SK-N-SH treated with all-trans-retinoic acid at 6 μM for 48 hours (cell line): Measurements from ENCODE around the gene RTF2.

Experiments
- ATAC-seq: fragments of 200-7000 bp; cut with Tn5 transposase; 3 replicates; pipeline ENCODE4 v1.9.1; 2020; ENCODE audit warnings: mild to moderate bottlenecking, moderate library complexity
- ARNTL ChIP-seq: fragments of 450-650 bp; formaldehyde crosslinking; IDR thresholded peaks from 2 replicates; pipeline ENCODE4 v1.5.0; 2020; ENCODE audit warnings: low read depth, mild to moderate bottlenecking, moderate library complexity, borderline replicate concordance
- BACH2 ChIP-seq: fragments of 250-450 bp; sonication (Bioruptor Pico); IDR thresholded peaks from 2 replicates; pipeline ENCODE4 v1.9.0; 2021; ENCODE audit warnings: mild to moderate bottlenecking, borderline replicate concordance
- CSDC2 ChIP-seq: fragments of 250-450 bp; sonication (Bioruptor Pico); IDR thresholded peaks from 2 replicates; pipeline ENCODE4 v1.5.0; 2020; ENCODE audit warnings: mild to moderate bottlenecking, moderate library complexity
- GLIS3 ChIP-seq: fragments of 250-450 bp; sonication (Bioruptor Pico); IDR thresholded peaks from 2 replicates; pipeline ENCODE4 v1.5.0; 2020; ENCODE audit warnings: mild to moderate bottlenecking, moderate library complexity
- OSR1 ChIP-seq: fragments of 250-450 bp; sonication (Bioruptor Pico); IDR thresholded peaks from 2 replicates; pipeline ENCODE4 v1.8.0; 2022; ENCODE audit warnings: moderate library complexity, mild to moderate bottlenecking, inconsistent platforms
- PPARA ChIP-seq: fragments of 250-450 bp; sonication (Bioruptor Pico); IDR thresholded peaks from 2 replicates; pipeline ENCODE4 v1.5.0; 2020; ENCODE audit warnings: mild to moderate bottlenecking, borderline replicate concordance
- RARB ChIP-seq: fragments of 250-450 bp; sonication (Bioruptor Pico); IDR thresholded peaks from 2 replicates; pipeline ENCODE4 v1.8.0; 2021; ENCODE audit warnings: mild to moderate bottlenecking, moderate library complexity
- SNAI2 ChIP-seq: fragments of 250-450 bp; sonication (Bioruptor Pico); IDR thresholded peaks from 2 replicates; pipeline ENCODE4 v1.5.0; 2020; ENCODE audit warnings: mild to moderate bottlenecking, moderate library complexity
- TCF4 ChIP-seq: fragments of 250-450 bp; sonication (Bioruptor Pico); IDR thresholded peaks from 2 replicates; pipeline ENCODE4 v1.8.0; 2021; ENCODE audit warnings: mild to moderate bottlenecking, moderate library complexity, borderline replicate concordance
- TOX ChIP-seq: fragments of 250-450 bp; sonication (Bioruptor Pico); IDR thresholded peaks from 2 replicates; pipeline ENCODE4 v1.8.0; 2021; ENCODE audit warnings: mild to moderate bottlenecking, moderate library complexity, borderline replicate concordance
- ZC3H10 ChIP-seq: fragments of 250-450 bp; sonication (Bioruptor Pico); IDR thresholded peaks from 2 replicates; pipeline ENCODE4 v1.5.1; 2021; ENCODE audit warnings: mild to moderate bottlenecking, moderate library complexity
- ZFP3 ChIP-seq: fragments of 250-450 bp; sonication (Bioruptor Pico); IDR thresholded peaks from 2 replicates; pipeline ENCODE4 v1.5.0; 2020; ENCODE audit warnings: mild to moderate bottlenecking, moderate library complexity
- ZFP30 ChIP-seq: fragments of 450-650 bp; formaldehyde crosslinking; IDR thresholded peaks from 2 replicates; pipeline ENCODE4 v1.5.0; 2022; ENCODE audit warnings: mild to moderate bottlenecking, moderate library complexity
- ZNF565 ChIP-seq: fragments of 450-650 bp; formaldehyde crosslinking; conservative IDR thresholded peaks from 2 replicates; pipeline ENCODE4 v1.5.0; 2020; ENCODE audit warnings: low read depth, mild to moderate bottlenecking, moderate library complexity
- ZNF70 ChIP-seq: fragments of 450-650 bp; formaldehyde crosslinking; IDR thresholded peaks from 2 replicates; pipeline ENCODE4 v1.5.0; 2020; ENCODE audit warnings: mild to moderate bottlenecking, moderate library complexity
- ZNF8 ChIP-seq: fragments of 450-650 bp; formaldehyde crosslinking; IDR thresholded peaks from 2 replicates; pipeline ENCODE4 v1.5.0; 2020; ENCODE audit warnings: mild to moderate bottlenecking, moderate library complexity
- TF ChIP-seq, protein P1 (sequence below): fragments of 250-450 bp; sonication (Bioruptor Pico); IDR thresholded peaks from 2 replicates; pipeline ENCODE4 v1.5.0; 2020; ENCODE audit warnings: mild to moderate bottlenecking, moderate library complexity
- TF ChIP-seq, protein P2 (sequence below): fragments of 250-450 bp; sonication (Bioruptor Pico); IDR thresholded peaks from 2 replicates; pipeline ENCODE4 v1.8.0; 2021; ENCODE audit warnings: low read depth, mild to moderate bottlenecking, moderate library complexity, borderline replicate concordance
- TF ChIP-seq, protein P3 (sequence below): fragments of 250-450 bp; sonication (Bioruptor Pico); IDR thresholded peaks from 2 replicates; pipeline ENCODE4 v1.5.1; 2020; ENCODE audit warnings: low read depth, mild to moderate bottlenecking, moderate library complexity
- TF ChIP-seq, protein P4 (sequence below): fragments of 250-450 bp; sonication (Bioruptor Pico); IDR thresholded peaks from 2 replicates; pipeline ENCODE4 v1.5.1; 2021; ENCODE audit warnings: mild to moderate bottlenecking, moderate library complexity
- TF ChIP-seq, protein P5 (sequence below): fragments of 250-450 bp; sonication (Bioruptor Pico); IDR thresholded peaks from 2 replicates; pipeline ENCODE4 v1.8.0; 2020; ENCODE audit warnings: mild to moderate bottlenecking, moderate library complexity, borderline replicate concordance

Gene RTF2

DNA sequence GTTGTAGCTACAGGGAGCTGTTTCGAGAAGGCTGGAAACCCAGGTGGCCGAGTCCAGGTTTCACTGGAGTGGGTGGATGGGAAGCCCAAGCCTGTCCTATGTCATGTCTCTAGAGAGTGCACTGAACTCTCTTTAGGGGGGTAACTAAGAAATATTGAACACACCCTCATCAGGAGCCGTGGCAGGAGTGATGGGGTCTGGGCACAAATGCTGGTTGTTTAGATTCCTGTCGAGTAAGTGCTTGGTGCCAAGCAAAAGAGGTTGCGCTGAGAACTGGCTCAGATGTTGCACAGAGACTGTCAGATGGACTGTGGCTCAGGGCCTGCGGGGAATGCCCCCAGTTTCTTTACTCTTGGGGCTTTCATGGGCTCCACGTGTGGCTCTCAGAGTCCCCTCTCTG is 48.8 kb downstream of the RTF2 start (continued):
- TF ChIP-seq ZNF565 (CRISPR knock-in tag), result no peak
- no peak for TF ChIP-seq CSDC2
- no peak for TF ChIP-seq BACH2 (CRISPR knock-in tag)
- TF ChIP-seq PPARA (CRISPR knock-in tag), result no peak
- TF ChIP-seq ZNF70 (CRISPR knock-in tag), result no peak
- TF ChIP-seq, all 23 proteins: peak for 0

DNA sequence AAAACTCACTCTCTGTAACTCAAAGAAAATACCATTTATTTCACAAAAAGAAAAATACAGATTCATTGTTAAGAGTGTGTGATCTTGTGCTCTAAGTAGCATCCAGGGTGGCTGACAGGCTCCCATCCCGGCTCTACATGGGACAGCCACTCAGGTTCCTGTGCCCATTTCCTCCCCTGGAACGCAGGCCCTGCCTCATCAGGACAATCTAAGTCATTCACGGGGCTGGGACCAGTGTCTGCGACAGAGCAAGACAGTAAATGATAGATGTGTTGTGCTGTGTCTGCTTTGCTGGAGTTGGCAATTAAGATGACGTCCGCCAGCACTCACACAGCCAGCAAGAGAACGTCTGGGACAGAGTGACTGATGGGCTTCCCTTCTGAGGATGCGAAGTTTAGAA is 49.2 kb downstream of the RTF2 start:
- no peak for ATAC-seq
- TF ChIP-seq, protein P1, sequence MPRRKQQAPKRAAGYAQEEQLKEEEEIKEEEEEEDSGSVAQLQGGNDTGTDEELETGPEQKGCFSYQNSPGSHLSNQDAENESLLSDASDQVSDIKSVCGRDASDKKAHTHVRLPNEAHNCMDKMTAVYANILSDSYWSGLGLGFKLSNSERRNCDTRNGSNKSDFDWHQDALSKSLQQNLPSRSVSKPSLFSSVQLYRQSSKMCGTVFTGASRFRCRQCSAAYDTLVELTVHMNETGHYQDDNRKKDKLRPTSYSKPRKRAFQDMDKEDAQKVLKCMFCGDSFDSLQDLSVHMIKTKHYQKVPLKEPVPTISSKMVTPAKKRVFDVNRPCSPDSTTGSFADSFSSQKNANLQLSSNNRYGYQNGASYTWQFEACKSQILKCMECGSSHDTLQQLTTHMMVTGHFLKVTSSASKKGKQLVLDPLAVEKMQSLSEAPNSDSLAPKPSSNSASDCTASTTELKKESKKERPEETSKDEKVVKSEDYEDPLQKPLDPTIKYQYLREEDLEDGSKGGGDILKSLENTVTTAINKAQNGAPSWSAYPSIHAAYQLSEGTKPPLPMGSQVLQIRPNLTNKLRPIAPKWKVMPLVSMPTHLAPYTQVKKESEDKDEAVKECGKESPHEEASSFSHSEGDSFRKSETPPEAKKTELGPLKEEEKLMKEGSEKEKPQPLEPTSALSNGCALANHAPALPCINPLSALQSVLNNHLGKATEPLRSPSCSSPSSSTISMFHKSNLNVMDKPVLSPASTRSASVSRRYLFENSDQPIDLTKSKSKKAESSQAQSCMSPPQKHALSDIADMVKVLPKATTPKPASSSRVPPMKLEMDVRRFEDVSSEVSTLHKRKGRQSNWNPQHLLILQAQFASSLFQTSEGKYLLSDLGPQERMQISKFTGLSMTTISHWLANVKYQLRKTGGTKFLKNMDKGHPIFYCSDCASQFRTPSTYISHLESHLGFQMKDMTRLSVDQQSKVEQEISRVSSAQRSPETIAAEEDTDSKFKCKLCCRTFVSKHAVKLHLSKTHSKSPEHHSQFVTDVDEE (CRISPR knock-in tag), result no peak
- TF ChIP-seq, protein P2, sequence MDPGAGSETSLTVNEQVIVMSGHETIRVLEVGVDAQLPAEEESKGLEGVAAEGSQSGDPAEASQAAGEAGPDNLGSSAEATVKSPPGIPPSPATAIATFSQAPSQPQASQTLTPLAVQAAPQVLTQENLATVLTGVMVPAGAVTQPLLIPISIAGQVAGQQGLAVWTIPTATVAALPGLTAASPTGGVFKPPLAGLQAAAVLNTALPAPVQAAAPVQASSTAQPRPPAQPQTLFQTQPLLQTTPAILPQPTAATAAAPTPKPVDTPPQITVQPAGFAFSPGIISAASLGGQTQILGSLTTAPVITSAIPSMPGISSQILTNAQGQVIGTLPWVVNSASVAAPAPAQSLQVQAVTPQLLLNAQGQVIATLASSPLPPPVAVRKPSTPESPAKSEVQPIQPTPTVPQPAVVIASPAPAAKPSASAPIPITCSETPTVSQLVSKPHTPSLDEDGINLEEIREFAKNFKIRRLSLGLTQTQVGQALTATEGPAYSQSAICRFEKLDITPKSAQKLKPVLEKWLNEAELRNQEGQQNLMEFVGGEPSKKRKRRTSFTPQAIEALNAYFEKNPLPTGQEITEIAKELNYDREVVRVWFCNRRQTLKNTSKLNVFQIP (CRISPR knock-in tag), result no peak
- TF ChIP-seq ARNTL (CRISPR knock-in tag) (no peak), ZNF8 (no peak), OSR1 (CRISPR knock-in tag) (no peak)

DNA sequence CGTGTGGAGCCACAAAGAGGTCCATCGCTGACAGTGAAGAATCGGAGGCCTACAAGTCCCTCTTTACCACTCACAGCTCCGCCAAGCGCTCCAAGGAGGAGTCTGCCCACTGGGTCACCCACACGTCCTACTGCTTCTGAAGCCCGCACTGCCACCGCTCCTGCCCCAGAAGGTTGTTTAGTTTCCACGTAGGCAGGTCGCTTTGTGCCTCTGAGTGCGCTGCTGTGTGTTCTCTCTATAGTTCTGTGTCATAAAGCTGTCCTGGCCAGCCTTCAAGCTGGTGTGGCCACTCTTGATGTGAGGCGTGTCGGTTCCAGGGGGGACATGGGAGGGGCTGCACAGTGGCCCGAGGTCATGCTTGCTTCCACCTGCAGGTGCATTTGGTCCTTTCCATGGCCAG is 49.7 kb downstream of the RTF2 start:
- no peak for TF ChIP-seq OSR1 (CRISPR knock-in tag)
- TF ChIP-seq ZC3H10 (CRISPR knock-in tag), result no peak
- no peak for TF ChIP-seq PPARA (CRISPR knock-in tag)
- no peak for ATAC-seq

DNA sequence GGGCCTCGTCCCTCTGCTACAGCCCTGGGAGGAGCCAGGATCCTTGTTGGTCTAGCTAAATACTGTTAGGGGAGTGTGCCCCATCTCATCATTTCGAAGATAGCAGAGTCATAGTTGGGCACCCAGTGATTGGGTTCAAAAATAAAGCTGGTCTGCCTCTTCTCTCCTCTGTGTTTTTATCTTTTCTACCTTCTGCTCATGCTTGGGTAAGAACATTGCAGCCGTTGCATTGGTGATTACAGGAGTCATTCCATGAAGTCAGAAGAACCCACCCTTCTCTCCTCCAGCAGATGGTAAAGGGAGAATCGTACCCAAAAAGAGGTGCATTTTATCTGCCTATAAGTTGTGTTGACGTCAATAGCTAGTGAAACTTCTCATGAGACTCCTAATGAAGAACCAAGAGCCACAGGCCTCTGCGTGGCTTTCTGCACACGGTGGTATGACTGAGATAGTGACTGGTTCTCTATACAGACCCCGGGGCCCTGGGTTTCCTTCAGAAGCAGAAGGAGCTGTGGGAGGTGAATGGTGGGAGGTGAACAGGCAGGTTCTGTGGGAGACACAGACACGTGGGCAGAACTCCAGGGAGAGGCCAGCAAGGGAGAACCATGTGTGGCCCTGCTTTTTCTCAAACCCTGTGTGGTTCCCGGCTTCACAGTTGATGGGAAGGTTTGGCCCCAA is 50.4 kb downstream of the RTF2 start:
- TF ChIP-seq TOX (CRISPR knock-in tag) (no peak), BACH2 (CRISPR knock-in tag) (no peak), ZFP30 (no peak), PPARA (CRISPR knock-in tag) (no peak), ZC3H10 (CRISPR knock-in tag) (no peak), TCF4 (CRISPR knock-in tag) (no peak), ARNTL (CRISPR knock-in tag) (no peak), CSDC2 (no peak), SNAI2 (CRISPR knock-in tag) (no peak), ZNF565 (CRISPR knock-in tag) (no peak), ZNF70 (CRISPR knock-in tag) (no peak), OSR1 (CRISPR knock-in tag) (no peak), RARB (CRISPR knock-in tag) (no peak), ZNF8 (no peak), GLIS3 (no peak), ZFP3 (CRISPR knock-in tag) (no peak)
- TF ChIP-seq, protein P3, sequence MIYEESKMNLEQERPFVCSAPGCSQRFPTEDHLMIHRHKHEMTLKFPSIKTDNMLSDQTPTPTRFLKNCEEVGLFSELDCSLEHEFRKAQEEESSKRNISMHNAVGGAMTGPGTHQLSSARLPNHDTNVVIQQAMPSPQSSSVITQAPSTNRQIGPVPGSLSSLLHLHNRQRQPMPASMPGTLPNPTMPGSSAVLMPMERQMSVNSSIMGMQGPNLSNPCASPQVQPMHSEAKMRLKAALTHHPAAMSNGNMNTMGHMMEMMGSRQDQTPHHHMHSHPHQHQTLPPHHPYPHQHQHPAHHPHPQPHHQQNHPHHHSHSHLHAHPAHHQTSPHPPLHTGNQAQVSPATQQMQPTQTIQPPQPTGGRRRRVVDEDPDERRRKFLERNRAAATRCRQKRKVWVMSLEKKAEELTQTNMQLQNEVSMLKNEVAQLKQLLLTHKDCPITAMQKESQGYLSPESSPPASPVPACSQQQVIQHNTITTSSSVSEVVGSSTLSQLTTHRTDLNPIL (CRISPR knock-in tag), result no peak
- TF ChIP-seq, protein P4, sequence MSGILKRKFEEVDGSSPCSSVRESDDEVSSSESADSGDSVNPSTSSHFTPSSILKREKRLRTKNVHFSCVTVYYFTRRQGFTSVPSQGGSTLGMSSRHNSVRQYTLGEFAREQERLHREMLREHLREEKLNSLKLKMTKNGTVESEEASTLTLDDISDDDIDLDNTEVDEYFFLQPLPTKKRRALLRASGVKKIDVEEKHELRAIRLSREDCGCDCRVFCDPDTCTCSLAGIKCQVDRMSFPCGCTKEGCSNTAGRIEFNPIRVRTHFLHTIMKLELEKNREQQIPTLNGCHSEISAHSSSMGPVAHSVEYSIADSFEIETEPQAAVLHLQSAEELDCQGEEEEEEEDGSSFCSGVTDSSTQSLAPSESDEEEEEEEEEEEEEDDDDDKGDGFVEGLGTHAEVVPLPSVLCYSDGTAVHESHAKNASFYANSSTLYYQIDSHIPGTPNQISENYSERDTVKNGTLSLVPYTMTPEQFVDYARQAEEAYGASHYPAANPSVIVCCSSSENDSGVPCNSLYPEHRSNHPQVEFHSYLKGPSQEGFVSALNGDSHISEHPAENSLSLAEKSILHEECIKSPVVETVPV, result no peak
- TF ChIP-seq, protein P1 (CRISPR knock-in tag), result no peak
- TF ChIP-seq, protein P5, sequence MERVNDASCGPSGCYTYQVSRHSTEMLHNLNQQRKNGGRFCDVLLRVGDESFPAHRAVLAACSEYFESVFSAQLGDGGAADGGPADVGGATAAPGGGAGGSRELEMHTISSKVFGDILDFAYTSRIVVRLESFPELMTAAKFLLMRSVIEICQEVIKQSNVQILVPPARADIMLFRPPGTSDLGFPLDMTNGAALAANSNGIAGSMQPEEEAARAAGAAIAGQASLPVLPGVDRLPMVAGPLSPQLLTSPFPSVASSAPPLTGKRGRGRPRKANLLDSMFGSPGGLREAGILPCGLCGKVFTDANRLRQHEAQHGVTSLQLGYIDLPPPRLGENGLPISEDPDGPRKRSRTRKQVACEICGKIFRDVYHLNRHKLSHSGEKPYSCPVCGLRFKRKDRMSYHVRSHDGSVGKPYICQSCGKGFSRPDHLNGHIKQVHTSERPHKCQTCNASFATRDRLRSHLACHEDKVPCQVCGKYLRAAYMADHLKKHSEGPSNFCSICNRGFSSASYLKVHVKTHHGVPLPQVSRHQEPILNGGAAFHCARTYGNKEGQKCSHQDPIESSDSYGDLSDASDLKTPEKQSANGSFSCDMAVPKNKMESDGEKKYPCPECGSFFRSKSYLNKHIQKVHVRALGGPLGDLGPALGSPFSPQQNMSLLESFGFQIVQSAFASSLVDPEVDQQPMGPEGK (CRISPR knock-in tag), result no peak

More for the DNA sequence above, 50.4 kb downstream of the RTF2 start:
- no peak for ATAC-seq
